AML-193 (cell line): ENCODE data around the gene FLT4.
"Not testable (repeated sequence)": the region's sequence is repeated elsewhere in the genome, so short reads cannot be mapped to it uniquely, and the experiment has no call there.

Source experiments
- DNase-seq, 2 experiments: peaks; one replicate each; lab custom pipeline; 2025; lab: John Stamatoyannopoulos, UW

The FLT4 gene

DNA sequence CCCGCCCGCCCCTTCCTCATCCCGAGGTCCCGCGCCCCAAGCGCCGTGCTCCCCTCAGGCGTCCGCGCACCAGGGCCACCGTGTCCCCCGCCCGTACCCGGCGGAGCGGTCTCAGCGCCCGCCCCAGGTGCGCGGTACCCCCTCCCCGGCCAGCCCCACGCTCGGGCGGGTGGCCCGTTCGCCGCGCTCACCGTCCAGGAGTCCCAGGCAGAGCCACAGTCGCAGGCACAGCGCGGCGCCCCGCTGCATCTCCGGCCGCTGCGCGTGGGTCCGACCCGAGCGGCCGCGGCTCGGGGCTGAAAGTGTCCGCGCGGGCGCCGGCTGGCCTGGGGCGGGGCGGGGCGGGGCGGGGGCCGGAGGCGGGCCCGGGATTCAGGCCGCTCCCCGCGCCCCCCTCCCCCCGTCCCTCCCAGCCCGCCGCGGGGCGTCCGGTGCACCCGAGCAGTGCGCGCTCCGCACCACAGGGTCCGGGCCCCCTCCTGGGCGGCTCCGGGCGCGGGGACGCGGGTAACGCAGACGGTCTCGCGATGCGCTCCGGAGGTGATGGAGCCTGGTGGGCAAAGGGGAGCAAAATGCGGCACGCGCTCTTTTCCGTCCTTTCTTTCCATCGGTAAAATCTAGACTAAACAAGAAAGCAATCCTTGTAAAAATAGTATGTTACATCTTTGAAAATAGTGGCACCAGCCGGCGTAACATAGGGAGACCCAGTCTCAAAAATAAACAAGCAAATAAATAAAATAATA, at the start of gene FLT4:
TSS of gene FLT4 (minus strand) at position 304 of the 743 bp plus-strand sequence. CDS start at position 249, 55 bp downstream.
- no peak for DNase-seq

DNA sequence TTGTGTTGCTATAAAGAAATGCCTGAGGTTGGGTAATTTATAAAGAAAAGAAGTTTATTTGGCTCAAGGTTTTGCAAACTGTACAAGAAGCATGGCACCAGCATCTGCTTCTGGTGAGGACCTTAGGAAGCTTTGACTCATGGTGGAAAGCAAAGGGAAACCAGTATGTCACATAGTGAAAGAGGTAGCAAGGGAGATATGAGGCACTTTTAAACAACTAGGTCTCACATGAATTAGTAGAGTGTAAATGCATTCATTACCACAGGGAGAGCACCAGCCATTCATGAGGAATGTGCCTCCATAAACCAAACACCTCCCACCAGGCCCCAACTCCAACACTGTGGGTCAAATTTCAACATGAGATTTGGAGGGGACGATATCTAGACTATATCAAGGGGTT, 49.6 kb upstream of the FLT4 start:
- no peak for DNase-seq

DNA sequence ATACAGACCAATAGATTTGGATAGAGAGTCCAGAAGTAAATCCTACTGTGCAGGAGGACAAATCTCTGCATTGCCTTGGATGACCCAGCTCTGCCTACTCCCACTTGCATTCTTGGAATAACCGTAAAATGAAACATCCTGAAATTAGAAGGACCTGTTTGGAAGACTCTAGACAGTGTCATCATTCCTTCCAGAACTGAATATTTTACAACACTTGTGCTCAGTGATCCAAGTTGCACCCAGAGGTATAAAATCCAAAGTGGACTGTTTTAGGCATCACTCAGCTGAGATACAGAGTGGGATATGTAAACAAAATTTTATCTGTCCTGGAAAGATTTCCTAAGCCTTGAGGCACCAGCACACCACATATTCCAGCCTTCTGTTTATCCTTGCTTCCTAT, 46.7 kb upstream of the FLT4 start:
- DNase-seq: no peak

DNA sequence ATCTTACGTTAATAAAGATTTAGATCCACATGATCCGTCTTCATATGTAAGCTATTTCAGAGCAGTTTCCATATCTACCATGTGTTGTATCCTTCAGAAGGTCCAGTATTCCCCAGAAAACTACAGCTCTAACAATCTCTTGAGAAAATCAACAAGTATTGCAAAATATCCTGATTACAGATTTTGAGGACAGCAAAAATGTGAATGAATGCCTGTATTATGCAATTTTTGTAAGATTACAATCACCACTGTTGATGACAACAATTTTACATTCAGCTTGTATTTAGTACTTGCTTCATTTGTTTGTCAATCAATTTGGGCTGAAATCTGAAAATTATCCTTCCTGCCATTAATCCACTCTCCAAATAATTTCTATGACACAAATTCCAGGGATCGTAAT, 43.0 kb upstream of the FLT4 start:
- no peak for DNase-seq

DNA sequence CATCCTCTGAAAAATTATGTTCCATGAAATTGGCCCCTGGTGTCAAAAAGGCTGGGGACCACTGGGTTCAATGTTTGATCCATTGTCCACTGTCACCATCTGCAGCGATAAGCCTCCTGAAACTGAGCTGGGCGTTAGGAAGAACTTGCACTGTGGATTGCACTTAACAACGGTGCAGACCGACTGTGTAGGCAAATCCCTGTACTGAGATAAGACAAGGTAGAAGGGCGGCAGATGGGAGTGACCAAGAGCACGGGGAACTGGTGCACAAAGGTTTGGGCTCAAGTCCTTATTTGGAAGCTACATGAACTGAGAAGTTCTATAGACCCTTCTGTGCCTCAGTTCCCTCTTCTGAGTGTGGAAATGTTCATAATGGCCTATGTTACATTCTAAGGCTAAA, 41.6 kb upstream of the FLT4 start:
- DNase-seq: no peak

DNA sequence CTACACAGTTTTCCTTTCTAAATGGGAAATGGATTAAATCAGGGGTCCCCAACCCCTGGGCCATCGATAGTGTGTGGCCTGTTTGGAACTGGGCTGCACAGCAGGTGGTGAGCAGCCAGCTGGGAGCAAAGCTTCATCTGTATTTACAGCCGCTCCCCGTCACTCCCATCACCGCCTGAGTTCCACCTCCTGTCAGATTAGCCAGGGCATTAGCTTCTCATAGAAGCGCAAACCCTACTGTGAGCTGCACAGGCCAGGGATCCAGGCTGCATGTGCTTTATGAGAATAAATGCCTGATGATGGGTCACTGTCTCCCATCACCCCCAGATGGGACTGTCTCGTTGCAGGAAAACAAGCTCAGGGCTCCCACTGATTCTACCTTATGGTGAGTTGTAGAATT, 41.2 kb upstream of the FLT4 start:
- no peak for DNase-seq

DNA sequence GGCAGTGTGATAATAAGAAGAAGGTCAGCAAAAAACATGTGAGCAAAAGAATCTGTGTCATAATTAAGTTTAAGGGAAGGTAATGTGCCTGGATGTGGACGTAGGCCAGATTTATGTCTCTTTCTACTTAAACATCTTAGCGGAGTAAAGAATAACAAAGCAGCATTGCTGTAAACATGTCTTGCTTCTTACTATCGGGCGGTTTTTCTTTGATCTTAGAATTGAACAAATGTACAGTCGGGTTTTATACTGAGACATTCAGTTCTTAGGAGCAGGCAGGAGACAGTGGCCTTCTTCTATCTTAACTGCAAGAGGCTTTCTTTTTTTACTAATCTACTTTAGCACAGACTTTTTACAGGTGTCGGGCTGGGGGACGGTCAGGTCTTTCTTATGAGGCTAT, 40.4 kb upstream of the FLT4 start:
- no peak for DNase-seq

DNA sequence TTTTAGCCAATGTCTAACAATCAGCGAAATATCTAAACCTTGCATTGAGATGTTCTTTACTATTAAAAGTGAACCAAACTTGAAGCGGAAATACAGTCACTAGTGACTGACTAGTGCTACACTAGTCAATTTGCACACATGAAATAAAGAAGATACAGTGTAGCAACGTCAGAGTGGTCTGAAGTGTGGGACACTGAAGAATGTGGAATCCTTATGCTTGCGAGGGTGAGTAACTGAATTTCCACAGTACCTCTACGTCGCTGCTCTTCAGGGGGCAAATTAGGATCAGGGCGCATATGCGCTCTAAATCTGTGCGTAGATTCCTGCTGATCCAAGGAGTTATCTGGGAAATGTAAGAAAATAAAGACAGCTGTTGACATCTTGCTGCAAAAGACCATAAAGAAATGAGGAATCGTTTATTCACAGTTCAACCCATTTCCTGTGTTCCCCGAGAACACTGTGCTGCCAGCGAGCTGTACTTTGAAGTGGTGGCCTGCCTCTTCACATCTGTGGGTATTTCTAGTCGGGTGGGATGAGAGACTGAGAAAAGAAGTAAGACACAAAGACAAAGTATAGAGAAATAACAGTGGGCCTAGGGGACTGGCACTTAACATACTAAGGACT, 39.8 kb upstream of the FLT4 start:
- DNase-seq: no peak

DNA sequence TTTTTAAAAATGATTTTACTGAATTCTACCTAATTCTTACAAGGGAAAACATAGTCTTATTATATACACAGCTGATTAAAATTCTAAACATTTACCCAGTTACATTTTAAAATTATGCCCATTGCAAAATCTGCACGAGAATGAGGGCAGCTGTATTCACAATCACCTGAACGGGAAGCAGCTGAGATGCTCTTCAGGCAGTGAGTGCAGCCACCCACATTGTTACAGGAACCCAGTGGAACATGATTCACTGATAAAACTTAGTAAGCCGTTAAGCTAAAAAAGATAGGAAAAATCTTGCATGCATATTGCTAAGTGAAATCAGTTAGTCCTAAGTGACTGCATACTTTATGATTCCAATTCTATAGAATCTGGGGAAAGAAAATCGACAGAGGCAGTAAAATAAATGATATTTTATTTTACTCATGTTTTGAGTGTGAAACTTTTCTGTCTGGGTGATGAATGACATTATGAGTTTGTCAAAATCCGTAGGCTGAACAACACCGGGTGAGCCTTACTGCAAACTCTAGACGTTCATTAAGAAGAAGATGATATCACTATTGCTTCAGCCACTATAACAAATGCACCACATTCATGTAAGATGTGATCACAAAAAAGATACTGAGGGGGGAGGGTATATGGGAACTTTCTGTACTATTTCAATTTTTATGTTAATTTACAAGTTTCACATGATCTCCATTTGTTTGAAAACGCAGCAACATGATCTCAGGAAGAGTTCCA, 39.1 kb upstream of the FLT4 start:
- no peak for DNase-seq

DNA sequence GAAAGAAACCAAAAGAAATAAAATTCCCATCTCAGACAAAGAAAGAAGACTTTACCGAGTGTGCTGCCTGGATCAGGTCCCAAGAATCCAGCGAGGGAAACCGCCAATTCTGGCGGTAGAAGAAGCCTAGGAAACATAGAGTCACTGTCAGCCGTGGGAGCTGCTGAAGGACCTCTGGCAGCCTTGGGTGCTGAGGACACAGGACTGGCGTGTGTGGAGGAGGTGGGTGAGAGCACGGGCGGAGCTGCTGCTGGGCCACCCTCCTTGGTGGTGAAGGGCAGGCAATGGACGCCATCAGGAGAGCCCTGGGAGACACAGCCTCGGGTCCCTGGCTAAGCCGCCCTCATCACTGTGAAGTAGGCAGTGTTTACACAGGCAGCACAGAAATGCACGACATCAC, 37.4 kb upstream of the FLT4 start:
- DNase-seq: not testable (repeated sequence)

DNA sequence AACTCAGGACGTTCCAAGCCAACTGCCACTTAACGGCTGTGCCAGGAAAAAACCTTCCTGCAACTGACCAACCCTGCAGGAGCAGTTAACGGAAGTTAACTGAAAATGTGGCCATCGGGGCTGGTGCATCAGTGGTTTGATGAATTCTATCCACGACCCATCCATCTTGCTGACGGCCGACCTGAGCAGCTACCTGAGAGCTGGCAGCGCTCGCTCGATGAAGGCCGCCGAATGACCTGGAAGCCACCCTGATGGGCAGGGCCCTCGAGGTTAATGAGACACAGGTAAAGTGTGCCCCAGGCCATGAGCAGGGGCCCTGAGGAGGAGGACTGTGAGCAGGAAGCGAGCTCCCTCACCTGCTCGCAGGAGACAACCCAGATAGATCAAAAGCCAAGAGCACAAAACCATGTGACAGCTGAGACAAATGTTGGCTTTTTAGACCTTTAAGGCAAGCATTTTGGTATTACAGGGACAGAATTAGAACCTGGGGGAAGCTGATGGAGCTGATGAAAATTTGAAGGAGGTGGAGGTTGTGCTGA, 35.3 kb upstream of the FLT4 start:
- no peak for DNase-seq

DNA sequence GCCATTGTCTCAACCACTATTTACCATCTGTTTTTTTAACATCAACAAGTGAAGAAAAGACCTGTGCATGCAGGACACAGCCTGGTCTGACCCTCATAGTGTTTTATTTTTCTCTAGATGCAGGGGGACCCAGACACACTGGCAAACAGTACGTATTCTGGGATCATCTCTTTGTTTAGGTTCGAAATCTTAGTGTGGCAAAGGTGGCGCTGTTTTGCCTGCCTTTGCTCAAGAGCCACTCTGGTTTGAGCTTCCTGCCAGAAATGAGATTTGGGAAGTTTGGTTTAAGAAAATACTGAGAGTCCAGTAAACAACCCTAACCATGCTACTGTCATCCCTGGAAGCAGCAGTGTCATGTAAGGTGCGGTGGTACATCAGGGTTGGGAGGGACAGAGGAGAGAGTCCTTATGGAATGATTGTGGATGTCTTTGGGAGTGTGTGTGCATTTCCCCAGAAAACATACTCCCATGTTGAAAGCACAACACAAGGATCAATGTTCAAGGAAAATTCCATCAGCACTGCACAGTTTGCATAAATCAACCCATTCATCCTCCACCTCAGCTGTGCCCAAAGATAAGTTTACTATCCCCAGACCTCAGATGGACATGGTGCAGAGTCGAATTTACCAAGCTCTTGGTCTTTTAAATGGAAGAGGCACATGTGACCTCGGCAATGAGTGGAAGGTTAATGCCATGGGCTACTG, 34.0 kb upstream of the FLT4 start:
- DNase-seq: no peak

DNA sequence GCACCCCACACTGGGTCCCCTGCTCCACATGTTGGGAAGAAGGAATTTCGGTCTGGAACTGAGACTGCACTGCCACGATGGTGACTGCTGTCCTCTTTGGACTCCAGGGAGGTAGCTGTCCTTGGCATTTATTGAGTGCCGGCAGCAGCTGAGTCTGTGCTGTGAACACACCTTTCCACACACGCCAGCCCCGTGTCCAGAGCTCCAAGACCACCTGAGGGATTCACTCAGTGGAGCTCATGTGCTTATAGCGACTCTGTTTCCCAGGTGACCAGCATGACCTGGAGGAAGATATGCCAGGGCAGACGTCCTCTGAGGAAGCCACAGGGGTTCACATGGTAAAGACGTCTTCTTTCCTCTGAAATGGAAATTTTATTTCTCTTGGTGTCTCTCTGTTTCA, 33.2 kb upstream of the FLT4 start:
- no peak for DNase-seq

DNA sequence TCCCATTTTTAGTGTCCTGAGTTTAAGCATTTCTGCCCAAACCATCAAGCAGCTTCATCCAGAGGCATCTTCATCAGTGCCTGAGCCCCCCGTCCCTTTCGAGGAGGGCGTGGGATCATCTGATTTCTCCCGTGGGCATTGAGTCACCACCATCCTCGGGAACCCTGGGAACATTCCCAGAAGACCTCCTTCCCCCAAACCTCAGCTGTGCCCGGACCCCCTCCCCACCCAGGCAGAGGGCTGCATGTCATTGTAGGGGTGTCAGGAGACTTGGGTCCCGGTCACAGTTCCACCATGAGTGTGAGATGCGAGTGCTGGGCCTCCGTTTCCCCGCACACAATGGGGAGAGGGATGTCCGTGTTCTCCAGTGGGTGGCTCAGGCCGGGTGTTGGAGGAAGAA, 32.6 kb upstream of the FLT4 start:
- not testable (repeated sequence) for DNase-seq

DNA sequence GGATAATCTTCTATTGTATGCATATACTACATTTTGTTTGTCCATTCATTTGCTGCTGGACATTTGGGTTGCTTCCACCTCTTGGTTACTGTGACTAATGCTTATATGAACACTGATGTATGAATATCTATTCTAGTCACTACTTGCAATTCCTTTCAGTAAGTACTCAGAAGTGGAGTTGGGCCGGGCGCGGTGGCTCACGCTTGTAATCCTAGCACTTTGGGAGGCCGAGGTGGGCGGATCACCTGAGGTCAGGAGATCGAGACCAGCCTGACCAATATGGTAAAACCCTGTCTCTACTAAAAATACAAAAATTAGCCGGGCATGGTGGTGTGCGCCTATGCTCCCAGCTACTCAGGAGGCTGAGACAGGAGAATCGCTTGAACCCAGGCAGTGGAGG, 28.9 kb upstream of the FLT4 start:
- not testable (repeated sequence) for DNase-seq

DNA sequence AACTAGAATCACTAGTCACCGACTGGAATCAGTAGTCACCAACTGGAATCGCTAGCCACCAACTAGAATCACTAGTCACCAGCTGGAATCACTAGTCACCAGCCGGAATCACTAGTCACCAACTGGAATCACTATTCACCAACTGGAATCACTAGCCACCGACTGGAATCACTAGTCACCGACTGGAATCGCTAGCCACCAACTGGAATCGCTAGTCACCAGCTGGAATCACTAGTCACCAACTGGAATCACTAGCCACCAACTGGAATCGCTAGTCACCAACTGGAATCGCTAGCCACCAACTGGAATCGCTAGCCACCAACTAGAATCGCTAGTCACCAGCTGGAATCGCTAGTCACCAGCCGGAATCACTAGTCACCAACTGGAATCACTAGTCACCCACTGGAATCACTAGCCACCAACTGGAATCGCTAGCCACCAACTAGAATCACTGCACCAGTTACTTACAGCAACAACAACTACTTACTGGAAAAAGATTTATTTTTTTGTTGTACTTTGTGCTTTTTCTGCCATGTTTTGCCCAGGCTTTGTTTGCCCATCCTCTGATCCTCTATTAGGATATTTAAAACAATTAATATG, 25.7 kb upstream of the FLT4 start:
- no peak for DNase-seq

DNA sequence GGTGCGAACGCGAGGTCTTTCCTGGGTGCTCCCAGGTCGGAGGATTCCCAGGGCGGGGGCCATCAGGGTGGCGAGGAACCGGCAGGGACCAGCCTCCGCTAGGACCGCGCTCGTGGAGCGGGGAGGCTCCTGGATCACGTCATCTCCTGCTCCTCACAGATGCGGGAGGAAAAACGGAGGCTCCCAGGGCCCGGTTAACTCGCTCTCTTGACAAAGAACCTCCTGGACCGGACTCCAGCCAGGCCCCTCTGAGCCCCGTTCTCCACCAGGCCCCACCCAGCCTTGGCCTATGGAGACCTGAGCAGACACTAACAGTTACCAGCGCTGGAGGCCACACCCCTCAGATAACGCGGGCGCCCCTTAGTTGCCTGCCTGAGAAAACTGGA, 24.7 kb upstream of the FLT4 start:
- not testable (repeated sequence) for DNase-seq

DNA sequence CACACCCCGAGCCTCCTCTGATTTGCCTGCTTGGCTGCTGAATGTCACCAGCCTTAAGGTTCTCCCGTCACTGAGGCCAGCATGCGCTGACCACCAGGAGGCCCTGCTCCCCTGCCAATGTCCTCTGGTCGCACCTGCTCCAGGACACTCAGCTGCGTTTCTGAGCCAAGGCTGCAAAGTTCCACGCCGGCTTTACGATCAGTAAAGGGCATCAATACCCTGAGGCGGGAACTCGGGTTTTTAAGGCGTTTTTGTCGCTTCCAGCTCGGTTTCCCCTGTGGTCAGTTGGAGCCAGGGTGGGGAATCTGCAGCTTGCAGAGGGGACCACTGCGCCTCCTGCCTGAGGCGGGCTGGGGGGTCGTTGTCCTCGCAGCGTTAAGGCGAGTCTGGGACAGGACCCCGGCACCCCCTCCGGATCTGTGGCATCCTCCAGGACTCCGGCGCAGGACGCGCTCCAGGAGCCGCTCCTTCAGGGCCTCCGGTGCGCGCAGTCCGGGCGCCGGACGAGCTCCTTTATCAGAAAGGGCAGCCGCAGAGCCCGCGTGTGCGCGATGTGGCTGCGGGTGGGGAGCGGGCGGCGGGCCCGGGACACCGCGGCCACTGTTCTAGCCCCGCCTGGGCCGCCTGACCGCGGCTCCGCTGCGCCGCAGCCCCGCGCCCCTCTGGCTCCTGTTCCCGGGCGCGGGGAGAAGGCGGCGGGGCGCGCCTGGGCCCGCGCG, 24.1 kb upstream of the FLT4 start:
- no peak for DNase-seq

DNA sequence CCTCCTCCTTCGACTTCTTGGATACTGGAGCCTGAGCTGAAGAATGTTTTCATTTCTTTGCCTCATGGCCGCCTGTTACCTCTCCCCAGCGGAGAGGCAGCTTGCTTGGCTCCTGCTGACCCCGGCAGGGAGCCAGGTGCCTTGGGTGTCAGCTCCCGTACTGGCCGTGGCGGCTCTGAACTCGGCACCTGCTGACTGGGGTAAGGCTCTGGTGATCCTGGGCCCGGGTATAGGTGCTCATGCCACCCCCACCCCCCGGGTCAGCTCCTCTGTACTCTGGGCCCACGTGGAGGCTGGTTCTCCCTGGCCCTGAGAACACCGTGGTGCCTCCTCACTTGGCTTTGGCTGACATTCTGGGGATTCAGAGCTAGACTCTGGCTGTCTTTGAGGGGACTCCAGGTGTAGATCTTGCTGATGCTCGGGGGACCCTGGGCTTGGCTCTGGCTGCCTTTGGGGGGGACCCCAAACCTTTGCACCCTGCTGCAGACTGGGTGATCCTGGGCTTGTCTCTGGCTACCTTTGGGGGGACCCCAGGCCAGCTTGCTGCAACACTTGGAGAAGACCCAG, 22.6 kb upstream of the FLT4 start:
- DNase-seq: not testable (repeated sequence)

DNA sequence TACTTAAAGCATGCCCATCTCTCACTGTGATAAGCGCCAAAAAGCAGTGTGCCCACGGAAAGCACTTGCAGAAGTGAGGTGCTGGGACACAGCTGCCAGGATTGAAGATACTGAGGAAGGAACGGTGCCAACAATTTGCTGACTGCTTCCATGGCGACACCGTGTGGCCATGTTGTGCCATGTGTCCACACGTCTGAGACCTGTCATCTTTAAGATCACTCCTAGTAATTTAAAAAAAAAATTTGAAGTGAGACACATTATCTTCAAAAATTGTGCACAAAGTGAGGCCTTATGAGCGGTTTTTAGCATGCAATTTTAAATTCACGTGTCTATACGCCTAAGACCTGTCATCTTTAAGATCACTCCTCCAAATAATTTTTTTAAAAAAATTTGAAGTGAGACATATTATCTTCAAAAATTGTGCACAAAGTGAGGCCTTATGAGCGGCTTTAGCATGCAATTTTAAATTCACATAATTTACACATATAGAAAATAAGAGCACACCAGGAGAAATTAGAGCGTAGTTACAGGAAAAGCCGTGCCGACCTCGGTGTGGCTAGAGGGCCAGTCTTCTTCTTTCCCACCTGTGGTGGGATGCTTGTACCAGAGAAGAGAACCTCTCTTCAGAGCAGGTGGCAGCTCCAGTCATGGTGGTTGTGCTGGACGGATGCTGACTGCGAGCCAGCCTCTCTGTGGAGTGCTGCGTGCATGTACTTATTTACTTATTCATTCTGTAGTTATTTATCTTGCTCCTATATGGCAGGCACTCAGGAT, 21.4 kb upstream of the FLT4 start:
- peak; percentile 23 to 35 for DNase-seq
